DMS114 treated with DMSO at 0.1 percent for 48 hours (cell line): ENCODE data around the gene UGT1A6.
"Not testable (repeated sequence)": the region's sequence is repeated elsewhere in the genome, so short reads cannot be mapped to it uniquely, and the experiment has no call there.

Experiments
- DNase-seq: peaks from one replicate; lab custom pipeline; 2025; ENCODE audit not compliant: unreplicated experiment; lab: John Stamatoyannopoulos, UW

Gene UGT1A6

GRCh38 chr2:233714121-233714520, 21.4 kb downstream of the UGT1A6 start:
- no peak for DNase-seq

- no peak for DNase-seq
These were observed 25.9 kb downstream of the UGT1A6 start, which contains the start of gene UGT1A4 for GRCh38 chr2:233718552-233718951. UGT1A4 (plus strand) TSS chr2:233718736; CDS start chr2:233718821, 85 bp downstream.

GRCh38 chr2:233728723-233729301, 36.1 kb downstream of the UGT1A6 start, which contains the start of gene UGT1A3:
UGT1A3 (plus strand) TSS chr2:233729042; CDS start chr2:233729127, 85 bp downstream.
- no peak for DNase-seq

GRCh38 chr2:233736868-233737653, 44.4 kb downstream of the UGT1A6 start:
- DNase-seq, result not testable (repeated sequence)

GRCh38 chr2:233740870-233741269, 48.2 kb downstream of the UGT1A6 start:
- no peak for DNase-seq

- DNase-seq, result no peak
These were observed 51.0 kb downstream of the UGT1A6 start for GRCh38 chr2:233743464-233744259.

GRCh38 chr2:233745073-233745755, 52.5 kb downstream of the UGT1A6 start:
- no peak for DNase-seq

- DNase-seq, result not testable (repeated sequence)
These were observed 53.1 kb downstream of the UGT1A6 start for GRCh38 chr2:233745838-233746237.

- no peak for DNase-seq
These were observed 54.0 kb downstream of the UGT1A6 start for GRCh38 chr2:233746475-233747282.

GRCh38 chr2:233747283-233747544, 54.5 kb downstream of the UGT1A6 start:
- DNase-seq, result no peak

GRCh38 chr2:233750689-233751088, 58.0 kb downstream of the UGT1A6 start:
- DNase-seq, result not testable (repeated sequence)

GRCh38 chr2:233751212-233752009, 58.7 kb downstream of the UGT1A6 start:
- not testable (repeated sequence) for DNase-seq

GRCh38 chr2:233754872-233755611, 62.4 kb downstream of the UGT1A6 start:
- DNase-seq, result no peak

GRCh38 chr2:233756429-233757081, 63.9 kb downstream of the UGT1A6 start:
- DNase-seq, result no peak

- no peak for DNase-seq
These were observed 65.5 kb downstream of the UGT1A6 start for GRCh38 chr2:233758141-233758540.

GRCh38 chr2:233758849-233759248, 66.2 kb downstream of the UGT1A6 start:
- DNase-seq, result no peak

GRCh38 chr2:233760043-233760442, 67.4 kb downstream of the UGT1A6 start, which contains the start of gene UGT1A1:
UGT1A1 (plus strand) TSS chr2:233760270; CDS start chr2:233760288, 18 bp downstream.
- no peak for DNase-seq

- no peak for DNase-seq
These were observed 68.5 kb downstream of the UGT1A6 start for GRCh38 chr2:233761040-233761769.
